IPS-18a (cell line): ENCODE data around the gene LACTB.

Source experiments
- H3K27ac ChIP-seq: one replicate; pipeline ENCODE4 v1.5.1; 2013; ENCODE audit warnings: low read length
- H3K27me3 ChIP-seq: one replicate; pipeline ENCODE4 v1.6.1; 2013; ENCODE audit warnings: mild to moderate bottlenecking, low read length; ENCODE audit not compliant: control insufficient read depth, insufficient read depth
- H3K36me3 ChIP-seq: one replicate; pipeline ENCODE4 v1.6.1; 2013; ENCODE audit warnings: low read depth, low read length; ENCODE audit not compliant: control insufficient read depth
- H3K4me1 ChIP-seq: one replicate; pipeline ENCODE4 v1.6.1; 2013; ENCODE audit warnings: low read depth, low read length; ENCODE audit not compliant: control insufficient read depth
- H3K4me3 ChIP-seq: one replicate; pipeline ENCODE4 v1.5.1; 2013; ENCODE audit warnings: low read length
- H3K9ac ChIP-seq: one replicate; pipeline ENCODE4 v1.6.1; 2013; ENCODE audit warnings: mild to moderate bottlenecking, low read length, moderate library complexity
- H3K9me3 ChIP-seq: one replicate; pipeline ENCODE4 v1.6.1; 2013; ENCODE audit warnings: low read depth, low read length; ENCODE audit not compliant: control insufficient read depth

LACTB gene

GRCh38 chr15:63109920-63110319 lies 11.7 kb upstream of the LACTB start:
- Histone ChIP-seq H3K36me3 (no peaks in the 10 kb centered on the region), H3K9ac (no peak overlapping the region), H3K27me3 (no peaks in the 10 kb centered on the region), H3K9me3 (no peaks in the 10 kb centered on the region), H3K4me1 (no peaks in the 10 kb centered on the region), H3K27ac (no peak overlapping the region), H3K4me3 (no peak overlapping the region)

- Histone ChIP-seq H3K27me3 (no peaks in the 10 kb centered on the region), H3K4me3 (no peak overlapping the region), H3K4me1 (no peaks in the 10 kb centered on the region), H3K9ac (no peak overlapping the region), H3K27ac (no peak overlapping the region), H3K36me3 (no peaks in the 10 kb centered on the region), H3K9me3 (no peaks in the 10 kb centered on the region)
Observed at GRCh38 chr15:63110428-63111026, 11.1 kb upstream of the LACTB start.

DNA sequence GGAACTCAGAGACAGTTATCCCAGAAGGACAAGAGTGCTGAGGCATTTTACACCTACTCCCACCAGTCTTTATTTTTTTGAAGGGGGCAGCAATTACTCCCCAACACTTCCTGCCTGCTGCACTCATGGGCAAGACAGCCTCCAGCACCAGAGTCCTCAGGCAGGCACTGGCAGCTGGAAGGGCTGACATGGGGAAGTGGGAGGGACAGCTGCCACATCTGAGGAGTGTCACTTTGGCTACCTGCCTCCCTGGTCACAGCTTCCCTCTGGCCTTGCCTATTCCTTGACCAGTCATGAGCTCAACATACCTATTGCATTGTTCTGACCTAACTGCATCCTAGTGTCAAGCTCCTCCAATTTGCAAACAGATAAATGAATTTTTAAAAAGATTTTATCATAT lies 10.2 kb upstream of the LACTB start:
- Histone ChIP-seq H3K27ac (no peak overlapping the region), H3K9ac (no peak overlapping the region), H3K9me3 (no peaks in the 10 kb centered on the region), H3K36me3 (no peaks in the 10 kb centered on the region), H3K4me3 (no peak overlapping the region), H3K27me3 (no peaks in the 10 kb centered on the region), H3K4me1 (no peaks in the 10 kb centered on the region)

- Histone ChIP-seq H3K27ac (no peak overlapping the region), H3K9me3 (no peaks in the 10 kb centered on the region), H3K4me1 (no peaks in the 10 kb centered on the region), H3K36me3 (no peaks in the 10 kb centered on the region), H3K27me3 (no peaks in the 10 kb centered on the region), H3K9ac (no peak overlapping the region), H3K4me3 (no peak overlapping the region)
Observed at GRCh38 chr15:63112871-63113270, 8.8 kb upstream of the LACTB start.

DNA sequence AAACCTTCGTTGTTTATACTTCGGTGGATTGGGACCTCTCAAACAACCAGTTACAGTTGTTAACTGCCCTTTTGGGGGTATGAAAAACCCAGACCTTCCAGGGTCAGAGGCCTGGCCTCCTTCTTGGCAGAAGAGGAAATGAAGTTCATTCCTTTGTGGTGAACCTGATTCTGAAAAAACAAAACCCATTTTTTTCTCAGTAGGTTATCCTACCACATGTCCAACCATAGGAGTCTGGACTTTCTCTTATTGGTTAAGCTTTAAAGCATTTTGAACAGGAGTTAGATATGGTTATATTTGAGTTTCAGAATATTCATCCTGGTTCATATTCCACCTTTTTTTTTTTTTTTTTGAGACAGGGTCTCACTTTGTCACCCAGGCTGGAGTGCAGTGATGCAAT lies 7.2 kb upstream of the LACTB start:
- H3K27me3 ChIP-seq = no peaks in the 10 kb centered on the region
- H3K9ac ChIP-seq = no peak overlapping the region
- H3K27ac ChIP-seq = no peak overlapping the region
- no peaks in the 10 kb centered on the region for H3K36me3 ChIP-seq
- H3K4me3 ChIP-seq = no peak overlapping the region
- no peaks in the 10 kb centered on the region for H3K4me1 ChIP-seq
- H3K9me3 ChIP-seq = no peaks in the 10 kb centered on the region

DNA sequence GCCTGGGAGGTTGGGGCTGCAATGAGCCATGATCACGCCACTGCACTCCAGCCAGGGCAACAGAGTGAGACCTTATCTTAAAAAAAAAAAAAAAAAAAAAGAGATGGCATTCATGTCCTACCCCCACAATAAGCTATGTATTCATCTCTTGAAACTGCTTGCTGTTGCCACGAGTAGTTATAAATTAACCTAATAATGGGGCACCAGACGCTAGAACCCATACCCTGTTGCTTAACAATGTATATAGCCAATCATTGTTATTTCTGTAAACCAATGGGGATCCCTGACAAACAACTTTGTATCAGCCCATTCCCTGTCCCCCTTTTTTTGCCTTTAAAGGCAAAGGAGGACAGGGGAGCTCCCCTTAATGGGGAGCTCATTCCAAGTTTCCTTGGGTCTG lies 2.8 kb upstream of the LACTB start:
- H3K4me3 ChIP-seq = no peak overlapping the region
- H3K36me3 ChIP-seq = no peaks in the 10 kb centered on the region
- H3K4me1 ChIP-seq = peaks cover 8% of the 10 kb centered on the region
- no peaks in the 10 kb centered on the region for H3K27me3 ChIP-seq
- no peak overlapping the region for H3K9ac ChIP-seq
- no peak overlapping the region for H3K27ac ChIP-seq
- H3K9me3 ChIP-seq = no peaks in the 10 kb centered on the region

GRCh38 chr15:63122002-63122875 lies 578 bp downstream of the LACTB start:
- H3K27ac ChIP-seq = no peak overlapping the region
- no peaks in the 10 kb centered on the region for H3K9me3 ChIP-seq
- peaks cover 8% of the 10 kb centered on the region for H3K4me1 ChIP-seq
- H3K9ac ChIP-seq = no peak overlapping the region
- H3K36me3 ChIP-seq = peaks cover 5% of the 10 kb centered on the region
- H3K4me3 ChIP-seq = peak overlapping the region; percentile 84
- H3K27me3 ChIP-seq = no peaks in the 10 kb centered on the region

DNA sequence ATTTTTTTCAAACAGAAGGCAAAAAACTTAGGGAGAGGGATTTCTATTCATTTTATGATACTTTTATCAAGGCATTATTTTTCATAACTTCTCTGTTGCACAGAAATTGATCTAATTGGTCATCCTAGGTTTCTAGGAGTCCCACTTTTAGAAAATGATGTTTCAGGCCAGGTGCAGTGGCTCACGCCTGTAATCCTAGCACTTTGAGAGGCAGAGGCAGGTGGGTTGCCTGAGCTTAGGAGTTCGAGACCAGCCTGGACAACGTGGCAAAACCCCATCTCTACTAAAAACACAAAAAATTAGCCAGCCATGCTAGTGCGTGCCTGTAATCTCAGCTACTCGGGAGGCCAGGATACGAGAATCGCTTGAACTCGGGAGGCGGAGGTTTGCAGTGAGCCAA lies 2.8 kb downstream of the LACTB start:
- Histone ChIP-seq H3K9ac (no peak overlapping the region), H3K27ac (no peak overlapping the region), H3K4me1 (peaks cover 8% of the 10 kb centered on the region), H3K27me3 (no peaks in the 10 kb centered on the region), H3K36me3 (peaks cover 11% of the 10 kb centered on the region), H3K9me3 (no peaks in the 10 kb centered on the region), H3K4me3 (no peak overlapping the region)

DNA sequence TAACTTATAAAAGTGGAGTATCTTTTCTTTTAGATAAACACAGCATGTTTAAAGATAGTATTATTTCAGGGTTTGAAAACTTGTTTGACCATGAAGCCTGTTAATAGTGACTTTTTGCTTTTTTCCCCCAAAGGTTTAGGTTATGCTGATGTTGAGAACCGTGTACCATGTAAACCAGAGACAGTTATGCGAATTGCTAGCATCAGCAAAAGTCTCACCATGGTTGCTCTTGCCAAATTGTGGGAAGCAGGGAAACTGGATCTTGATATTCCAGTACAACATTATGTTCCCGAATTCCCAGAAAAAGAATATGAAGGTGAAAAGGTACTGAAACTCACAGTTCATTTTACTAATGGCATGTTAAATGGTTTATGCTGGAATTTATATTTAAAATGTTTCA lies 5.1 kb downstream of the LACTB start:
- no peak overlapping the region for H3K4me3 ChIP-seq
- H3K27ac ChIP-seq = no peak overlapping the region
- no peaks in the 10 kb centered on the region for H3K27me3 ChIP-seq
- peaks cover 3% of the 10 kb centered on the region for H3K4me1 ChIP-seq
- H3K9ac ChIP-seq = no peak overlapping the region
- H3K36me3 ChIP-seq = peaks cover 11% of the 10 kb centered on the region
- no peaks in the 10 kb centered on the region for H3K9me3 ChIP-seq

GRCh38 chr15:63133786-63134185 lies 12.1 kb downstream of the LACTB start:
- Histone ChIP-seq H3K27ac (no peak overlapping the region), H3K4me1 (no peaks in the 10 kb centered on the region), H3K27me3 (no peaks in the 10 kb centered on the region)

DNA sequence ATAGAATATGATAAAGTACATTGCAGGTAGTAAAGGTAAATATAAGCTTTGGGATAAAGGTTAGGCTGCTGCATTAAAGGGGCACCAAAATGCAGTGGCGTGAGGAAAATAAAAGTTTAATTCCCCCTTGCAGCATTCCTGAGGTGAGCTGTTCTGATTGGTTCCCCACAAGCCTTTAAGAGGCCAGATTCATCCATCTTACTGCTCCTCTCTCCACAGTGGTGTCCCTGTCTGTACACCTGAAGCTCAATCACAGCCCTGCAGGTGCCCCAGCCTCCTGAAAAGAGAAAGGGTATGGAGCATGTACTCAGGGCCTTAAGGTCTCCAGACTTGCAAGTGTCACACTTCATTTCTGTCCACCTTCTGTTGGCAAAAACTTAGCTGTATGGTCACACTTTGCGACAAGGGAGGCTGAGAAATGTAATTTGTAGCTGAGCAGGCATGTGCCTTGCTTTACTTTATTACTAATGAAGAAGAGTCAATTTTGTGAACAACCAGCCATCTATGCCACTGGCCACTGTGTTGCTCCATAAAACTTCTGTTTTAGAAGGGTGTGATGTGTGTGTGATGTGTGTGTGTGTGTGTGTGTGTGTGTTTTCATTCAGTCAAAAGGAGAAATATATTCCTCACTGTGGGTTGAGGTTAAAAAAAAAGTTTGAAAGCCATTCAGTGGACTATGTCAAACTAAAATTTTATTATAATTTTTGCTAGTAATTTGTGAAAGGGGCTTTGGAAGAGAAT lies 12.8 kb downstream of the LACTB start:
- Histone ChIP-seq H3K27me3 (no peaks in the 10 kb centered on the region), H3K27ac (no peak overlapping the region), H3K9ac (no peak overlapping the region), H3K4me3 (no peak overlapping the region), H3K4me1 (no peaks in the 10 kb centered on the region), H3K36me3 (no peaks in the 10 kb centered on the region), H3K9me3 (no peaks in the 10 kb centered on the region)

More at GRCh38 chr15:63133786-63134185, 12.1 kb downstream of the LACTB start:
- no peaks in the 10 kb centered on the region for H3K36me3 ChIP-seq
- no peak overlapping the region for H3K9ac ChIP-seq
- no peaks in the 10 kb centered on the region for H3K9me3 ChIP-seq
- H3K4me3 ChIP-seq = no peak overlapping the region
